ENCODE measurements around the gene PRKG1.

PRKG1 gene

GRCh38 chr10:51918884-51919325 lies 844.6 kb downstream of the PRKG1 start:
- H3K4me3 ChIP-seq = no peak overlapping the region

GRCh38 chr10:51920672-51921071 lies 846.4 kb downstream of the PRKG1 start:
- in situ Hi-C loops (cut with MboI; ENCODE audit: low sequenced_read_pairs) = no loop called here
- Histone ChIP-seq H3K4me1 (no peaks in the 10 kb centered on the region), H3K27me3 (ENCODE audit: low read depth) (no peaks in the 10 kb centered on the region), H3K36me3 (replicated peaks) (no peaks in the 10 kb centered on the region), H3K4me3 (no peak overlapping the region), H3K9me3 (no peaks in the 10 kb centered on the region)
- no peak for DNase-seq (ENCODE audit: low spot score in 2 of 2)

More at GRCh38 chr10:51918884-51919325, 844.6 kb downstream of the PRKG1 start:
- no peaks in the 10 kb centered on the region for H3K4me1 ChIP-seq
- DNase-seq (ENCODE audit: low spot score in 2 of 2) = no peak
- H3K27me3 ChIP-seq (ENCODE audit: low read depth) = no peaks in the 10 kb centered on the region
- no peaks in the 10 kb centered on the region for H3K9me3 ChIP-seq
- in situ Hi-C loops (cut with MboI; ENCODE audit: low sequenced_read_pairs) = no loop called here
- no peaks in the 10 kb centered on the region for H3K36me3 ChIP-seq (replicated peaks)

GRCh38 chr10:51924359-51924758 lies 850.1 kb downstream of the PRKG1 start:
- H3K4me1 ChIP-seq = no peaks in the 10 kb centered on the region
- H3K4me3 ChIP-seq = no peak overlapping the region
- DNase-seq (ENCODE audit: low spot score in 2 of 2) = no peak
- no peaks in the 10 kb centered on the region for H3K9me3 ChIP-seq
- no peaks in the 10 kb centered on the region for H3K27me3 ChIP-seq (ENCODE audit: low read depth)
- no peaks in the 10 kb centered on the region for H3K36me3 ChIP-seq (replicated peaks)
- in situ Hi-C loops (cut with MboI; ENCODE audit: low sequenced_read_pairs) = no loop called here

DNA sequence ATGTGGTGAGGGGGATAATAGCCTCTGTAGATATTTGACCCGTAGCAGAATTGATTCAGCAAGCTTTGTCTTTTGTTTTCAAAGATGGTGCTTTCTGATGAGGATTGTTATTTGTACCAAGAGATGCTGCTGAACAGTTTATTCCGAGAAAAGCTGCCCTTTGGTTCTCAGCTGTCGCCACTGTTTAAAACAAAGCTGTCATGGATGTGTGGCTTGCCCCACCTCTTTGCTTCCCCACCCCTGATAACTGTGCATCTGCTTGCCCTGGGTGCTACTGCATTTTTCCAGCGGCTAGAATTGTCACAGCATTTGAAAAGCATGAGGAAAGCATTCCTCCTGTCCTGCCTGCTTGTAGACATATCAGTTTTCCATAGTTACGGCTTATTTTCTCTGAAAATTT lies 852.0 kb downstream of the PRKG1 start:
- no peaks in the 10 kb centered on the region for H3K4me1 ChIP-seq
- H3K27me3 ChIP-seq (ENCODE audit: low read depth) = no peaks in the 10 kb centered on the region
- DNase-seq (ENCODE audit: low spot score in 2 of 2) = no peak
- H3K4me3 ChIP-seq = no peak overlapping the region
- in situ Hi-C loops (cut with MboI; ENCODE audit: low sequenced_read_pairs) = no loop called here
- no peaks in the 10 kb centered on the region for H3K36me3 ChIP-seq (replicated peaks)
- H3K9me3 ChIP-seq = no peaks in the 10 kb centered on the region

- in situ Hi-C loops (cut with MboI; ENCODE audit: low sequenced_read_pairs) = no loop called here
- Histone ChIP-seq H3K36me3 (replicated peaks) (no peaks in the 10 kb centered on the region), H3K9me3 (no peaks in the 10 kb centered on the region), H3K4me1 (no peaks in the 10 kb centered on the region), H3K4me3 (no peak overlapping the region), H3K27me3 (ENCODE audit: low read depth) (no peaks in the 10 kb centered on the region)
- DNase-seq (ENCODE audit: low spot score in 2 of 2) = no peak
Measured at GRCh38 chr10:51928162-51928561, 853.9 kb downstream of the PRKG1 start.

DNA sequence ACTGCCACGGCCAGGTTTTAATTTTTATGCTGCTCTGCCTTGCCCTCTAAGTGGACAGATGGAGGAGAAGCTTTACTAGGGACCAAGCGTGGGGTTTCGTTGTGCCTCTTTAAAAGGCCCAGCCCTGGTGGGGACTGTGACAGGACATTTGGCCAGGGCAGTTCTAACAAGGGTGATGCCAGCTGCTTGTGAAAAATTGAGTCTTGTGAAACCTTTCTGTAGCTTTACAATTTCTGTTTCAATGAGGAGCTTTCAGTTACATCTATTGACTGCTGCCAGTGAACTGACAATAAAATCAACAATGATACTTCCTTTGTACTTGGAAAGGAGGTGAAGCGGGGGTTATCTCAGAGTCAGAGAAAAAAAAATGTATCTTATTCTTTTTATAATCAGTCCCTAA lies 858.2 kb downstream of the PRKG1 start:
- in situ Hi-C loops (cut with MboI; ENCODE audit: low sequenced_read_pairs) = no loop called here
- no peak for DNase-seq (ENCODE audit: low spot score in 2 of 2)
- no peaks in the 10 kb centered on the region for H3K4me1 ChIP-seq
- no peak overlapping the region for H3K4me3 ChIP-seq
- peaks cover 16% of the 10 kb centered on the region for H3K27me3 ChIP-seq (ENCODE audit: low read depth)
- H3K9me3 ChIP-seq = no peaks in the 10 kb centered on the region
- H3K36me3 ChIP-seq (replicated peaks) = no peaks in the 10 kb centered on the region

GRCh38 chr10:51934373-51934772 lies 860.1 kb downstream of the PRKG1 start:
- in situ Hi-C loops (cut with MboI; ENCODE audit: low sequenced_read_pairs) = no loop called here
- H3K36me3 ChIP-seq (replicated peaks) = no peaks in the 10 kb centered on the region
- no peaks in the 10 kb centered on the region for H3K4me1 ChIP-seq
- no peak overlapping the region for H3K4me3 ChIP-seq
- H3K27me3 ChIP-seq (ENCODE audit: low read depth) = peaks cover 16% of the 10 kb centered on the region
- H3K9me3 ChIP-seq = no peaks in the 10 kb centered on the region
- DNase-seq (ENCODE audit: low spot score in 2 of 2) = no peak

DNA sequence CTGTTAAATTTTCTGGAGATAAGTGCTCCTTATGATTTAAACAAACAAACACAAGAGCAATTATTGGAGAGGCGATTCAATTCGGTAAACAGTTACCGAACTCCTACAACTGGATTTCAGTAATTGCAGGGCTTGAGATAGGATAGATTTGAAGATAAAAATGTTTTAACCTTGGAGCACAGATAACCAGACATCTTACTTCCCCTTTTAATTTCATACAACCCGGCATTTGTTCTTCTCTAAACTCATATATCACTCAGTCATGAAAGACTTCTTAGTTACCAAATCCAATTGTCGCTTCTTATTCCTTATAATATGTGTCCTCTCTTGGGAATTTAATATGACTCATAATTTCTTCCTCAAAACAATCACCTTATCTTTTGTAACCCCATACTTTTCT lies 861.1 kb downstream of the PRKG1 start:
- no peak overlapping the region for H3K4me3 ChIP-seq
- in situ Hi-C loops (cut with MboI; ENCODE audit: low sequenced_read_pairs) = no loop called here
- H3K4me1 ChIP-seq = no peaks in the 10 kb centered on the region
- no peak for DNase-seq (ENCODE audit: low spot score in 2 of 2)
- H3K9me3 ChIP-seq = no peaks in the 10 kb centered on the region
- peaks cover 16% of the 10 kb centered on the region for H3K27me3 ChIP-seq (ENCODE audit: low read depth)
- H3K36me3 ChIP-seq (replicated peaks) = no peaks in the 10 kb centered on the region

DNA sequence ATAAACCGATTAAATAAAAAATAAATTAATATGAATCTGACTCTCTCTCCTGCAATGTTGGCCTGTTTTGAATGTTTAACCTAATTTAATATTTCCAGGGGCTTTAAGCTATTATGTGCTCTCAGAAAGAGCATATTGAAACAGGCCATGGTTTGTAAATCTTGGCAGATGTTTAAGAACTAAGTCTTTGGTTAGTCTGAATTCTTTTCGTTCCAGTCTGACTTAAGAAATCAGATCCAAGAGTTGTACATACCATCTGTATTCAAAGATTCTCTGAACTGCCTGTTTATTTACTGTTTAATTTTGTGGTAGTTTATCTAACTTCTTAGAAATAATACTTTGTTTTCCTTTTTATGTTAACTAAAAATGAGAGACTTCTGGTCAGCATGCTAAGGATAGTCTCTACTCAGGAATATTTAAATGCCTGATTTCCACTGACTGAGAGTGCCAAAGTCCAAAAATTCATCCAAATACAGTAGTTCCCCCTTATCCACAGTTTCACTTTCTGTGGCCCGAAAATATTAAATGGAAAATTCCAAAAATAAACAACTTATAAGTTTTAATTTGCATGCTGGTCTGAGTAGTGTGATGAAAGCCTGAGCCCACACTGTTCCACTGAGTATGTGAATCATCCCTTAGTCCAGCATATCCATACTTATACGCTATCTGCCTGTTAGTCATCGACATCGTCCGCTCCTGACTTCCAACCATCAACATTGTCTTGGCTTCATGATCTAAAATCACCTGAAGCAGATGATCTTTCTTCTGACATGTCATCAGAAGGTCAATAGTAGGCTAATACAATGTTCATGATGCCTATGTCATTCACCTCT lies 863.2 kb downstream of the PRKG1 start:
- DNase-seq (ENCODE audit: low spot score in 2 of 2) = no peak
- Histone ChIP-seq H3K27me3 (ENCODE audit: low read depth) (peaks cover 16% of the 10 kb centered on the region), H3K9me3 (no peaks in the 10 kb centered on the region), H3K4me1 (no peaks in the 10 kb centered on the region), H3K36me3 (replicated peaks) (no peaks in the 10 kb centered on the region), H3K4me3 (no peak overlapping the region)
- in situ Hi-C loops (cut with MboI; ENCODE audit: low sequenced_read_pairs) = no loop called here

DNA sequence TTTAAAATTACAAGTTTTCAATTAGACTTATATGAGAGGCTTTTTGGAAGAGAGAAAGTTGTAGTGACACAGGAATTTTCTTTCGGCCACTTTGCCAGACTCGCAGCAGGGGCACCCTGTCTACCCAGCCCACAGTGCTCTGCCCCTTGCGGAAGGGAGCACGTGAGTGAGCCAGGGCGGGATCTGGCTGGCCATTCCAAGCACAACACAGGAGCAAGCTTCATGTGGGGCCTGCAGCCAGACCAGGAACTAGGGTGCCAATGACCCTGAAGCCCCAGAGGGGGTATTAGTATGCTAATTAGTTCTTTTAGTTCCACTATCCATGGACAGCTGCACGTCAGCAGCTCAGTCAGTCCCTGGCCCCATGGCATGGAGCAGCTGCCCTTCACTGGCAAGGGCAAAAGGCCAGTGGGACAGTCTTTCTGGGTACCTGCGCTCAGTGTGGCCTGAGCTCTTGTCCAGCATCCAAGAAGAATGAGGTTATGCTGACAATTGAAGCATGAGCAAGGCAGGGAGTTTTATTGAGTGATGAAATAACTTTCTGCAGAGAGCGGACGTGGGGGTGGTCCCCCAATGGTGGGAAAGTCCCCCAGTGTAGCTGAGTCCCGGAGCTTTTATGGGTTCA lies 876.2 kb downstream of the PRKG1 start:
- DNase-seq (ENCODE audit: low spot score in 2 of 2) = no peak
- H3K36me3 ChIP-seq (replicated peaks) = no peaks in the 10 kb centered on the region
- in situ Hi-C loops (cut with MboI; ENCODE audit: low sequenced_read_pairs) = loop anchor here (25.0 kb wide), 1 partner anchor 538 kb away; no protein-coding TSS in a partner anchor

GRCh38 chr10:51950996-51951555 lies 876.8 kb downstream of the PRKG1 start:
- H3K27me3 ChIP-seq (ENCODE audit: low read depth) = no peaks in the 10 kb centered on the region
- in situ Hi-C loops (cut with MboI; ENCODE audit: low sequenced_read_pairs) = loop anchor here (25.0 kb wide), 1 partner anchor 539 kb away; no protein-coding TSS in a partner anchor
- H3K9me3 ChIP-seq = no peaks in the 10 kb centered on the region
- DNase-seq (ENCODE audit: low spot score in 2 of 2) = no peak
- no peaks in the 10 kb centered on the region for H3K4me1 ChIP-seq
- no peaks in the 10 kb centered on the region for H3K36me3 ChIP-seq (replicated peaks)
- no peak overlapping the region for H3K4me3 ChIP-seq

More for the DNA sequence above, 876.2 kb downstream of the PRKG1 start:
- Histone ChIP-seq H3K9me3 (no peaks in the 10 kb centered on the region), H3K4me1 (no peaks in the 10 kb centered on the region), H3K27me3 (ENCODE audit: low read depth) (no peaks in the 10 kb centered on the region), H3K4me3 (no peak overlapping the region)

DNA sequence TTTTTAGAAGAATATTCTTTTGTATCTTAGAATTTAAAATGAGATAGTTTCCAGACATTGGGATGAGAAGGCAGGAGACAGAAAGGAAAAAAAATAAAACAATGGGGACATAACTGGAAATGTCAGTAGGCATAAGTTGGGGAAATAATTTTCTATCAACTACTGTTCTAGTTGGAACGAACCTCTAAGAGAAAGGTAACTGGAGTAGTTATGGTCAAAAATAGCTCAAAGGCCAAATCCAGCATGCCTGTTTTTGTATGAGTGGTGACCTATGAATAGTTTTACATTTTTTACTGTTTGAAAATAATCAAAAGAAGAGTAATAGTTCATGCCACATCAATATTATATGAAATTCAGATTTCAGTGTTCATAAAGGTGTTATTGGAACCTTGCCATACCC lies 877.3 kb downstream of the PRKG1 start:
- no peak overlapping the region for H3K4me3 ChIP-seq
- H3K4me1 ChIP-seq = no peaks in the 10 kb centered on the region
- 0 out of 2 replicates have a peak, but pooled peaks cover 2% of the 10 kb centered on the region for H3K27me3 ChIP-seq (ENCODE audit: low read depth)
- H3K36me3 ChIP-seq (replicated peaks) = no peaks in the 10 kb centered on the region
- no peaks in the 10 kb centered on the region for H3K9me3 ChIP-seq
- no peak for DNase-seq (ENCODE audit: low spot score in 2 of 2)
- in situ Hi-C loops (cut with MboI; ENCODE audit: low sequenced_read_pairs) = loop anchor here (25.0 kb wide), 1 partner anchor 539 kb away; no protein-coding TSS in a partner anchor

DNA sequence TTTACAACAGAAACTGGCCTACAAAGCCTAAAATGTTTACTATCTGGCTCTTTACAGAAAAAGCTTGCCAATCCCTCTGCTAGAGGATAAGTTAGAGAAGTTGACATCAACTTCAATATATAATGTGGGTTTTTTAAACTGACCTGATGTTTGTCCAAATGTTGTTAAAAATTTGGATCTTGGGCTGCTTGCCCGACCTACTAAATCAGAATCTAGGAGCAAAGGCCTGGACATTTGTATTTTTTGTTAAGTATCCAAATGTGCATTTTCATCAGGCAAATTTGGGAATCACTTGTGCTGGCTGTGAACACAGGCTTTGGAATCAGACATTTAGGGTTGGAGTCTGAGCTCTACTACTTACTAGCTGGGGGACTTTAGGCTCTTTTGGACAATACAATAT lies 877.8 kb downstream of the PRKG1 start:
- Histone ChIP-seq H3K9me3 (no peaks in the 10 kb centered on the region), H3K36me3 (replicated peaks) (no peaks in the 10 kb centered on the region), H3K4me3 (no peak overlapping the region), H3K27me3 (ENCODE audit: low read depth) (0 out of 2 replicates have a peak, but pooled peaks cover 3% of the 10 kb centered on the region), H3K4me1 (no peaks in the 10 kb centered on the region)
- in situ Hi-C loops (cut with MboI; ENCODE audit: low sequenced_read_pairs) = loop anchor here (25.0 kb wide), 1 partner anchor 540 kb away; no protein-coding TSS in a partner anchor
- no peak for DNase-seq (ENCODE audit: low spot score in 2 of 2)

DNA sequence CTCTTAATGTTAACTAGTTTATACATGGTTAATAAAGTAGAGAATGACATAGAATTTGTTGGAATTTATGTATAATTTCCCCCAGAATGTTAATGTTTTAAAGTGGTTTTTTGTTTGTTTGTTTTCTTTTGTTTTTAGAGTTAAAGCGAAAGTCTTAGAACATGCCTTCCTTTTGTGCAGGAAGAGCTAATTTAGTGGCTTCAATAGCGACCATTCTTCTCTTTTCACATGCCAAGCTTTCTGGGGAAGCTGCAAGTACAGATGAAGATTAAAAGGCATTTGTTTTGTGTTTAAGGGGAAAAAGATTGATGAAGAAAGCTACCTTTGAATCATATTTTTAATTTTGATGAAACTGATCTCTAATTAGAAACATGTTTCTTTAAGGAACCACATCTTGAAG lies 881.4 kb downstream of the PRKG1 start:
- H3K4me3 ChIP-seq = no peak overlapping the region
- H3K27me3 ChIP-seq (ENCODE audit: low read depth) = 0 out of 2 replicates have a peak, but pooled peaks cover 3% of the 10 kb centered on the region
- in situ Hi-C loops (cut with MboI; ENCODE audit: low sequenced_read_pairs) = loop anchor here (25.0 kb wide), 1 partner anchor 543 kb away; no protein-coding TSS in a partner anchor
- H3K4me1 ChIP-seq = no peaks in the 10 kb centered on the region
- no peaks in the 10 kb centered on the region for H3K36me3 ChIP-seq (replicated peaks)
- no peaks in the 10 kb centered on the region for H3K9me3 ChIP-seq
- DNase-seq (ENCODE audit: low spot score in 2 of 2) = no peak

Measured in HAP-1 (cell line).